Glomerular endothelial cell (primary cell): ENCODE measurements around the gene LAMP1. TPM values are rescaled to one million over a fixed set of nuclear protein-coding genes. Genes with fewer than 3 reads are reported as not detected.
"Not testable (repeated sequence)": the region's sequence is repeated elsewhere in the genome, so short reads cannot be mapped to it uniquely, and the experiment has no call there.

Experiments
- DNase-seq: peaks from one replicate; pipeline ENCODE4 v3.0.0-alpha.2; 2011; ENCODE audit warnings: low read depth, low spot score; ENCODE audit errors: extremely low read depth
- total RNA-seq: library from RNA; depleted of rRNA; stranded (reverse); fragments of >200 nt; gene quantifications from 2 replicates; pipeline ENCODE4 v1.2.3, GENCODE V29; 2015

LAMP1 gene
- 470 and 484 TPM in 2 replicates for total RNA-seq

DNA sequence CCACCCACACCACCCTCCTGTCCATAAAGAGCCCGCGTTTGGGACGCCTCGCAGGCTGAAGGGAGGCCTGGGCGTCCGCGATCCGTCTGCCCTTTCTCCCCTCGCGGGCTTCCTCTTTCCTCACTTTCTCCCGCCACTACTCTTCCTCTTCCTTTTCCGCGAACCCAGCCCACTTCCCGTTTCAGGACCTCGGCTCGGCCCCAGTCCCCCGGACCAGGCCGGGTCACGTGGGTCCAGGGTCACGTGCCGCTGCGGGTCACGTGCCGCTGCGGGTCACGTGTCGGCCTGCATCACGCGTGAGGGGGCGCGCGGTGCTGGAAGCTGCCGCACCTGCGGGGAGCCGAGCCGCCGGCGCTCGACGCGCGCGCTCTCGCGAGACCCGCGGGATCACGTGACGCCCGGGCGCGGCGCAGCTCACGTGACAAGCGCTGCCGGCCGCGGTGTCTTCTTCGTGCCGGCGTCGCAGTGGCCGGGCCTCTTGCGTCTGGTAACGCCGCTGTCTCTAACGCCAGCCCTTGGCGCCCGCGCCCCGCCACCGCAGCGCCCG is at the start of gene LAMP1:
TSS of gene LAMP1 (plus strand) at position 417 of the 547 bp plus-strand sequence. CDS start 196 bp downstream, outside the sequence.
- DNase-seq: peak; percentile 36

- DNase-seq: no peak
These were observed 44.4 kb upstream of the LAMP1 start for GRCh38 chr13:113252516-113253095.

DNA sequence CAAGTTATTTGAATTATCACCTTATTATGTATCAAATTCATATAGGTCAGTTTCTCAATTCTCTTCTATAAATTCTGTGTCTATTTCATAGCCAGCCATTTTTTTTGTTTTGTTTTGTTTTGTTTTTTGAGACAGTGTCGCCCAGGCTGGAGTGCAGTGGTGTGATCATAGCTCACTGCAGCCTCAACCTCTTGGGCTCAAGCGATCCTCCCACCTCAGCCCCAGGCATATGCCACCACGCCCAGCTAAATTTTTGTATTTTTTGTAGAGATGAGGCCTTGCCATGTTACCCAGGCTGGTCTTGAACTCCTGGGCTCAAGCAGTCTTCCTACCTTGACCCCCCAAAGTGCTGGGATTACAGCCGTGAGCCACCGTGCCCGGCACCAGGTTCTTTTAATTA is 39.1 kb upstream of the LAMP1 start:
- not testable (repeated sequence) for DNase-seq

- DNase-seq: no peak
These were observed 38.6 kb upstream of the LAMP1 start for GRCh38 chr13:113258321-113259054.

GRCh38 chr13:113260996-113261395 is 36.0 kb upstream of the LAMP1 start:
- no peak for DNase-seq

- not testable (repeated sequence) for DNase-seq
These were observed 34.0 kb upstream of the LAMP1 start for GRCh38 chr13:113263016-113263415.

DNA sequence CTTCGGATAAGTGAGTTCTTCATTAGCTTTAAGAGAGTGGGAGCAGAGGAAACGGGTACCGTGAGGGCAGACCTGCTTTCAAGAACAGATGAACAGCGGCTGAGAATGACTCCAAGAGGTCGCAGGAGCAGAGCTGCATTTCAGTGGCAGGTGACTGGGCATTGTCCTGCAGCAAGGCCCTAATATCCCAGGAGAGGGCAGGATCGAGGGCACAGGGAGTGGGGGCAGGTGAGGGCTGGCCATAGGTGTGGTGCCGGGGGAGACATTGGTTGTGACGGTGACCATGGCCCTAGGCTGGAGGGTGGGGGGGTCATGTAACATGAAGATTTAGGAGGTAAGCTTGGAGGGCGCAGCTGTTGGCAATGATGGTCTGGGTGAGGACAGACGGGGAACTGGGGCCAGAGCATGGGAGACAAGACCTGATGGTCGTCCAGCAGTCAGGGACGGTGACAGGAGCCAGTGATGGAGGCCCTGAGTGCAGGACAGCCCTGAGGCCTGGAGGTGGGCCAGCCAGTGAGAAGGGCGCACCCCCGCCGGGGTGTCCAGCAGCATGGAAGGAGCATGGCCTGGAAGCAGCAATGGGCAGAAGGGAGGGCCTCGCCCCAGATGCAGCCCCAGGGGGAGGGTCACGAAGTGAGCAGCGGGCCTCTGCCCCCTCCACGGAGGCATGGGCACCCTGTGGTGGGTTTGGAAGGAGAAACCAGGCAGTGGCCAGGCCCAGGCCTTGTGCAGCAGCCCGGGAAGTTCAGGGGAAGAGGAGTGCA is 29.2 kb upstream of the LAMP1 start:
- no peak for DNase-seq

DNA sequence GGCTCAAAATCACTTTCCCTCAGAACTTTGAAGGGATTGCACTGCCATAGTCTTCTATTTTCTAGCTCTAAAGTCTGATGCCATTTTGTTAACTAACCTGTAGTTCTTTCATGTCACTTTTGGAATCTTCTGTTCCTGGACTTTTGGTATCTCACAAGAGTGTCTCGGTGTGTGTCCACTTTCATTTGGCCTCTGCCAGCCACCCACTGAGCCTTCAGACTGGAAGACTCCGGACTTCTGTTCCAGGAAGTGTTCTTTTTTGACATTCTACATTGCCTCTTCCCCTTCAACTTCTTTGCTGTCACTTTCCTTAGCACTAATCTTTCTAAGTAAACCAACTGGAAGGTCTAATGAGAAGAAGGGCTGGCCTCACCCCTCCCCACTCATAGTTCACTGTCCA is 25.0 kb upstream of the LAMP1 start:
- DNase-seq: no peak

GRCh38 chr13:113272701-113273181 is 24.3 kb upstream of the LAMP1 start:
- no peak for DNase-seq

- DNase-seq: no peak
These were observed 23.7 kb upstream of the LAMP1 start for GRCh38 chr13:113273321-113273720.

DNA sequence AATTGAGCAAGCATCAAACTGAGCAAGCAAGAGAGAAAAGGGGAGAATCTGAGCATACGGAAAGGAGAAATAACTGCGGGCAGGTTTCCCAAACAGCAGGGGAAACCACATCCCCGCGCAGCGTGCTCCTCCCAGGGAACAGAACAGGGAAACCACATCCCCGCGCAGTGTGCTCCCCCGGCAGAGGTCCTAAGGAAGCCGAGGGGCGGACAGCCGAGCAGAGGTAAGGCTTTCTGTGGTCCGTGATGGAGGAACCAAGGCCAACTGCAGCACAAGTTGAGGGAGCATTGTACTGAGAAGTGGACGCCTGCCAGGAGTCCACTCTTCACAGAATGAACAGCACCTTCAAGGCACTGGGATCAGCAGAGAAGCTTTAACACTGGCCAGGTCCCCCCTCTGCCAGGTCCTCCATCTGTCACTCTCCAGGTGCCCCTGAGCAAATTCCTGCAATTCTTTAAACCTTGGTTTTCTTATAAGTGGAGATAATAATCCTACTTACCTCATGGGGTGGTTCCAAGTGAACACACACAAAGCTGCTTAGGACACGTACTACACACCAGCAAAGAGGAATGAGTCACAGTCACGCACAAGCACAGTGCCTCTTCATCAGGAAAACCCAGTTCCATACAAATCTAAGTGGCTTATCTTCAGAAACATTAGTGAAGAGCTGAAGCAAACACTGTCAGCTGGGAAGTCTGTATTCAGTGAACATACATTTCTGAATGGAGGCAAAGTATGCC is 23.0 kb upstream of the LAMP1 start:
- DNase-seq: no peak

GRCh38 chr13:113274721-113275120 is 22.3 kb upstream of the LAMP1 start:
- no peak for DNase-seq

DNA sequence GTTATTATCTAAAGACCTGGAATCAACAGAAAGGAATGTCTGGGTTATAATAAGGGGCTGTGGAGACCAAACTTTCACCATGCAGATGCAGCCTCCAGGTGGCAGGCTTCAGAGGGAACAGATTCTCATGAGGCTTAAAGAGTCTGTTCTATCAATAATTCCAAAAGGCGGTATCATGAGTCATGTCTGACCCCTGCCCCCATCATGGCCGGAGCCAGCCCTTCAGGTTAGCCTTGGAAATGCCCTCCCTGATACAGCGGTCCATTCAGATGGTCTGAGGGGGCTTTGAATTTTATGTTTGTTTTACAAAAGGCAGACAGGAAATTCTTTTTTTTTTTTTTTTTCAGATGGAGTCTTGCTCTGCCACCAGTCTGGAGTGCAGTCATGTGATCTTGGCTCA is 21.7 kb upstream of the LAMP1 start:
- DNase-seq: peak; percentile 27

- no peak for DNase-seq
These were observed 16.9 kb upstream of the LAMP1 start for GRCh38 chr13:113280126-113280525.

GRCh38 chr13:113283904-113284303 is 13.1 kb upstream of the LAMP1 start:
- no peak for DNase-seq

DNA sequence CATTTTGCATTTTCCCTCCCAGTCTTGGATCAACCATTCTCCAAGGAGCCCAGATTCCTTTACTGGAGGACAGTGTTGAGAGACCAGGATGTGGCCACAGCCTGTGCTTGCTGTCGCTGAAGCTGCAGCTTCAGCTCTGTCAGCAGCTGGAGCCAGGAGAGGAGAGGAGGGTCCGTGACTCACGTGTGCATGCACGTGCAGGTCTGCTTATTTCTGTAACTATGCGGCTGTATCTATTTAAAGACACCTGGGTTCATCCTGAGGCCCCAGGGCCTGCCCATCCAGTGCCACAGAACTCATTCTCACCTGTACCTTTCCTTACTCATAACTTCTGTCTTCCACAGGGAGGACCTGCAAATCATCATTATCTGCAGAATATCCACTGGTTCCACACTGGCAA is 8.2 kb upstream of the LAMP1 start:
- DNase-seq: no peak

GRCh38 chr13:113291129-113291528 is 5.9 kb upstream of the LAMP1 start:
- no peak for DNase-seq

GRCh38 chr13:113292021-113292862 is 4.8 kb upstream of the LAMP1 start:
- no peak for DNase-seq

GRCh38 chr13:113293686-113294085 is 3.4 kb upstream of the LAMP1 start:
- DNase-seq: no peak

DNA sequence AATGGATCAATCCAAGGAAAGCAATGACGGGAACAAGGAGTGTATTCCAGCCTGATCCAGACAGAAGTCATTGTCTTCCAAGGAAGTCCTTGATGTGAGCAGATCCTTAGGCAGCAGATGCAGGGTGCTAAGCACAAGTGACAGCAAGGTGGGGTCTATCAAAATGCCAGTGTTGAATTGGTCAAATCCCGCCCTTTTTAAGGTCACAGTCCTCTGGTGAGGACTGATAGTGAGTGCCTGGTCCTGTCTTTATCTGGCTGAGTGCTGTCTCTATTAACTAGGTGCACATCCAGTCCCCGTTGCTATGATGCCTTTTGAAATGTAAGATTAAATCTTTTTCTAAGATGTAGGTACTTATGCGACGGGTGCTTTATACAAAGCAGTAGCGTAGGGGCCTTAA is 1.3 kb upstream of the LAMP1 start:
- no peak for DNase-seq
